GM21367 (cell line): ENCODE results near the gene CASP7.
"Not testable (repeated sequence)": the region's sequence is repeated elsewhere in the genome, so short reads cannot be mapped to it uniquely, and the experiment has no call there.

Source experiments
- ATAC-seq: cut with Tn5 transposase; IDR thresholded peaks from one replicate; pipeline ENCODE4 v1.9.1; 2021; ENCODE audit not compliant: unreplicated experiment

The CASP7 gene

GRCh38 chr10:113679463-113680189 lies at the start of gene CASP7:
Gene CASP7 (plus strand): TSS chr10:113679912. CDS start chr10:113697494, 17,582 bp downstream.
- ATAC-seq = peak; percentile 60

GRCh38 chr10:113630929-113631533 lies 48.7 kb upstream of the CASP7 start:
- ATAC-seq = no peak

GRCh38 chr10:113631684-113632367 lies 47.9 kb upstream of the CASP7 start:
- no peak for ATAC-seq

GRCh38 chr10:113639966-113640365 lies 39.7 kb upstream of the CASP7 start:
- no peak for ATAC-seq

- ATAC-seq = no peak
Measured at GRCh38 chr10:113641702-113642101, 38.0 kb upstream of the CASP7 start.

GRCh38 chr10:113643183-113643582 lies 36.5 kb upstream of the CASP7 start:
- ATAC-seq = no peak

GRCh38 chr10:113644185-113645120 lies 35.3 kb upstream of the CASP7 start:
- no peak for ATAC-seq

- no peak for ATAC-seq
Measured at GRCh38 chr10:113646336-113647201, 33.1 kb upstream of the CASP7 start.

- no peak for ATAC-seq
Measured at GRCh38 chr10:113647812-113648211, 31.9 kb upstream of the CASP7 start.

- no peak for ATAC-seq
Measured at GRCh38 chr10:113648478-113648877, 31.2 kb upstream of the CASP7 start.

GRCh38 chr10:113650172-113650571 lies 29.5 kb upstream of the CASP7 start:
- no peak for ATAC-seq

- ATAC-seq = no peak
Measured at GRCh38 chr10:113651021-113651420, 28.7 kb upstream of the CASP7 start.

- no peak for ATAC-seq
Measured at GRCh38 chr10:113651898-113652297, 27.8 kb upstream of the CASP7 start.

- not testable (repeated sequence) for ATAC-seq
Measured at GRCh38 chr10:113652456-113652855, 27.3 kb upstream of the CASP7 start.

GRCh38 chr10:113656896-113657295 lies 22.8 kb upstream of the CASP7 start:
- ATAC-seq = no peak

GRCh38 chr10:113657544-113657943 lies 22.2 kb upstream of the CASP7 start:
- no peak for ATAC-seq

- ATAC-seq = no peak
Measured at GRCh38 chr10:113661332-113661731, 18.4 kb upstream of the CASP7 start.

- ATAC-seq = no peak
Measured at GRCh38 chr10:113663142-113663541, 16.6 kb upstream of the CASP7 start.

- no peak for ATAC-seq
Measured at GRCh38 chr10:113663908-113664307, 15.8 kb upstream of the CASP7 start, which contains the start of gene NRAP. Gene NRAP (minus strand): TSS chr10:113664041. CDS start chr10:113663882, 159 bp downstream.

- ATAC-seq = no peak
Measured at GRCh38 chr10:113665352-113665751, 14.4 kb upstream of the CASP7 start.
